Endothelial cell (in vitro differentiated cells): ENCODE data around the gene TTLL7. TPM values are rescaled to one million over a fixed set of nuclear protein-coding genes. Genes with fewer than 3 reads are reported as not detected.
"Not testable (repeated sequence)": the region's sequence is repeated elsewhere in the genome, so short reads cannot be mapped to it uniquely, and the experiment has no call there.

Experiments used
- DNase-seq: peaks from one replicate; pipeline ENCODE4 v3.0.0; 2021; ENCODE audit warnings: low spot score
- H3K27ac Mint-ChIP-seq: one replicate; pipeline ENCODE4 v1.8.0; 2021; ENCODE audit warnings: mixed read lengths, inconsistent platforms; ENCODE audit not compliant: unreplicated experiment
- H3K27me3 Mint-ChIP-seq: one replicate; pipeline ENCODE4 v1.8.0; 2021; ENCODE audit warnings: mild to moderate bottlenecking, moderate library complexity, mixed read lengths, inconsistent platforms; ENCODE audit not compliant: unreplicated experiment
- H3K36me3 Mint-ChIP-seq: one replicate; pipeline ENCODE4 v1.8.0; 2021; ENCODE audit warnings: mild to moderate bottlenecking, low read depth, mixed read lengths, inconsistent platforms; ENCODE audit not compliant: unreplicated experiment
- H3K4me1 Mint-ChIP-seq: one replicate; pipeline ENCODE4 v1.8.0; 2021; ENCODE audit warnings: mild to moderate bottlenecking, mixed read lengths, inconsistent platforms; ENCODE audit not compliant: unreplicated experiment
- H3K4me3 Mint-ChIP-seq: one replicate; pipeline ENCODE4 v1.8.0; 2021; ENCODE audit warnings: mild to moderate bottlenecking, mixed read lengths, inconsistent platforms; ENCODE audit not compliant: unreplicated experiment
- H3K9me3 Mint-ChIP-seq: one replicate; pipeline ENCODE4 v1.8.0; 2021; ENCODE audit warnings: mixed read lengths, inconsistent platforms; ENCODE audit not compliant: unreplicated experiment
- total RNA-seq: library from RNA; stranded (reverse); fragmentation: NEBNext Ultra II Directional; extraction: Animal tissue kit (Norgen Biotek cat#: 25700); gene quantifications from one replicate; pipeline ENCODE4 v1.2.1, GENCODE V29; 2021; ENCODE audit not compliant: unreplicated experiment
- TF ChIP-seq, protein P1 (sequence below): fragments of 200-600 bp; sonication (generic); IDR thresholded peaks from one replicate; pipeline ENCODE4 v1.5.0; 2021; ENCODE audit warnings: antibody characterized with exemption; ENCODE audit not compliant: unreplicated experiment

Gene TTLL7
- total RNA-seq, 1 donor from 2014 or later, result 2.7 TPM

DNA sequence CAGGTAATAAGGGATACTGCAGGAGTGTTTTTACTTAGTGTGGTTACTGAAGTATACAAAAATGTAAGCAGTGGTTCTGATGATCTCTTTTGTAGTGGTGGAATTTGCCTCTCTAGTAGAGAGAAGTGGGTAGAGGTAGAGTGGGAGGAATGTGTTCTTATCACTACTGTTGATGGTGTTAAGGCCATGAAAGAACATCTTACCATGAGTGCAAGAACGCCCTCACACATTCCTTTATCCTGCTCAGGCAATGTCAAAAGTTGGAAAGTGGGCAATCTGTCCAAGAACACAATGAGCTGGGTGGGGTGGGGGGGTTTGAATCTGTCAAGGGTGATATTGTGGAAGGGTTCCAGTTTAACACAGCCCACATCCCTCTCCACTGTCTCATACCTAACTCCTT, 78.6 kb downstream of the TTLL7 start:
- Mint-ChIP-seq H3K36me3 (no peaks in the 10 kb centered on the region), H3K9me3 (no peaks in the 10 kb centered on the region), H3K27me3 (no peaks in the 10 kb centered on the region), H3K4me1 (no peaks in the 10 kb centered on the region), H3K4me3 (no peak overlapping the region), H3K27ac (no peak overlapping the region)
- TF ChIP-seq, protein P1, sequence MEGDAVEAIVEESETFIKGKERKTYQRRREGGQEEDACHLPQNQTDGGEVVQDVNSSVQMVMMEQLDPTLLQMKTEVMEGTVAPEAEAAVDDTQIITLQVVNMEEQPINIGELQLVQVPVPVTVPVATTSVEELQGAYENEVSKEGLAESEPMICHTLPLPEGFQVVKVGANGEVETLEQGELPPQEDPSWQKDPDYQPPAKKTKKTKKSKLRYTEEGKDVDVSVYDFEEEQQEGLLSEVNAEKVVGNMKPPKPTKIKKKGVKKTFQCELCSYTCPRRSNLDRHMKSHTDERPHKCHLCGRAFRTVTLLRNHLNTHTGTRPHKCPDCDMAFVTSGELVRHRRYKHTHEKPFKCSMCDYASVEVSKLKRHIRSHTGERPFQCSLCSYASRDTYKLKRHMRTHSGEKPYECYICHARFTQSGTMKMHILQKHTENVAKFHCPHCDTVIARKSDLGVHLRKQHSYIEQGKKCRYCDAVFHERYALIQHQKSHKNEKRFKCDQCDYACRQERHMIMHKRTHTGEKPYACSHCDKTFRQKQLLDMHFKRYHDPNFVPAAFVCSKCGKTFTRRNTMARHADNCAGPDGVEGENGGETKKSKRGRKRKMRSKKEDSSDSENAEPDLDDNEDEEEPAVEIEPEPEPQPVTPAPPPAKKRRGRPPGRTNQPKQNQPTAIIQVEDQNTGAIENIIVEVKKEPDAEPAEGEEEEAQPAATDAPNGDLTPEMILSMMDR, result no peak
- DNase-seq, result no peak

DNA sequence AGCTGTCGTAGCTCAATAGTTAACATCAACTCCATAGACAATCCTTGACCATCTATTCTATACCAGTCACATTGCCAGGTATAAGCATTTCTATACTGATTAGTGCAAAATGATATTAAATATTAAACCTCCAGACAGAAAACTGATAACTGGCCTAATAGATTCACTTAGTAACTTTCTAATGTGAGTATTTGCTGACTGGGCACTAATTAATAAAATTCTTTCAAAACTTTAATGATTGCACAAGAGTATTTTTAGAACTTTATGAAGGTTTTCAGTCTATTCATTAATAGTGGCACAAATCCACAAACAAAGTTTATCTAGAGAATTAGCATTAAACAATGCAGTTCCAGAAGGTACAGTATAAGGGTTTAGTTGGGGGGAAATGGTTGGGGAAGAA, 79.1 kb downstream of the TTLL7 start:
- no peaks in the 10 kb centered on the region for H3K36me3 Mint-ChIP-seq
- H3K9me3 Mint-ChIP-seq, result no peaks in the 10 kb centered on the region
- H3K4me1 Mint-ChIP-seq, result no peaks in the 10 kb centered on the region
- TF ChIP-seq, protein P1, result no peak
- no peaks in the 10 kb centered on the region for H3K27me3 Mint-ChIP-seq
- no peak overlapping the region for H3K4me3 Mint-ChIP-seq
- DNase-seq, result no peak
- H3K27ac Mint-ChIP-seq, result no peak overlapping the region

DNA sequence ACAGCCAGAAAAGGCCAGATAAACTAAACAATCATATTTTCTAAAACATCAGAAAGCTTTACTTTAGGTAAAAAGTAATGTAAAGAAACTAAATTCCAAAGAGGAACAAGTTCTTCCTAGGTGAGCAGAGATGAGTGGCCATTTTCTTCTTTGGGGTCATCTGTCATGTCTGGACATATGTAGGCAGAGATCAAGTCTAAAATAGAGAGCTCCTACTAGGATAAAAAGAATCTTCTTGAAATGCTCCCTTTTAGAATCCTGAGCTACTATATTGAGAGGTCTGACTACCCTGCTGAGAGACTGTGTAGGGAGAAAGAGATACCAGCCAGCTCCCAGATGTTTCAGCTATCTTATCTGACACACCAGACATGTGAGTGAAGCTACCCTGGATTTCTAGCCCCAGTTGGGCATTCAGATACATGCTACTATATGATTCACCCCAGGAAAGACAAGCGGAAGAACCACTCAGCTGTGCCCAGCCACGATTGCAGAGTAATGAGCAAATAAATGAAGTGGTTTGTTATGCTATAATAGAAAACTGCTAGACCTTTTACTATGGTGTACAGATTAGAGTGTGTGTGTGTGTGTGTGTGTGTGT, 80.1 kb downstream of the TTLL7 start:
- Mint-ChIP-seq H3K36me3 (no peaks in the 10 kb centered on the region), H3K4me3 (no peak overlapping the region)

DNA sequence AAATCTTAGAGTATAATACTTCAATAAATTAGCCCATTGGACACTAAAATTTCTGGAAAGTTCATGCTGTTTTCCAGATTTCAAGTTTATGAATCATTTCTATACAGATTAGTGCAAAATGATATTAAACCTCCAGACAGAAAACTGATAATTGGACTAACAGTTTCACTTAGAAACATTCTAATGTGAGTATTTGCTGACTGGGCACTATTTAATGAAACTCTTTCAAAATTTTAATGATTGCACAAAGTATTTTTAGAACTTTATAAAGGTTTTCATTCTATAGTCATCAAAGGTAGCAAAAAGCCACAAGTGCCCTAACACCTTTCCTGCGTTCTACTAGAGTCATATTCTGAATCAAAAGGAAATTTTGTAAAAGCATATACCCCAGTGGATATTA, 81.0 kb downstream of the TTLL7 start:
- TF ChIP-seq, protein P1, result no peak

More for the DNA sequence above, 80.1 kb downstream of the TTLL7 start:
- TF ChIP-seq, protein P1, result no peak
- Mint-ChIP-seq H3K4me1 (no peaks in the 10 kb centered on the region), H3K9me3 (no peaks in the 10 kb centered on the region), H3K27me3 (no peaks in the 10 kb centered on the region), H3K27ac (no peak overlapping the region)
- DNase-seq, result no peak

DNA sequence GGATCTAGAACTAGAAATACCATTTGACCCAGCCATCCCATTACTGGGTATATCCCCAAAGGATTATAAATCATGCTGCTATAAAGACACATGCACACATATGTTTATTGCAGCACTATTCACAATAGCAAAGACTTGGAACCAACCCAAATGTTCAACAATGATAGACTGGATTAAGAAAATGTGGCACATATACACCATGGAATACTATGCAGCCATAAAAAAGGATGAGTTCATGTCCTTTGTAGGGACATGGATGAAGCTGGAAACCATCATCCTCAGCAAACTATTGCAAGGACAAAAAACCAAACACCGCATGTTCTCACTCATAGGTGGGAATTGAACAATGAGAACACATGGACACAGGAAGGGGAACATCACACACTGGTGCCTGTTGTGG, 82.8 kb downstream of the TTLL7 start:
- H3K27ac Mint-ChIP-seq, H3K27me3 Mint-ChIP-seq, H3K4me1 Mint-ChIP-seq: not testable (repeated sequence)

More for the DNA sequence above, 81.0 kb downstream of the TTLL7 start:
- H3K9me3 Mint-ChIP-seq, result no peaks in the 10 kb centered on the region
- H3K36me3 Mint-ChIP-seq, result no peaks in the 10 kb centered on the region
- no peak for DNase-seq
- no peak overlapping the region for H3K27ac Mint-ChIP-seq
- H3K4me3 Mint-ChIP-seq, result no peak overlapping the region
- H3K27me3 Mint-ChIP-seq, result no peaks in the 10 kb centered on the region
- no peaks in the 10 kb centered on the region for H3K4me1 Mint-ChIP-seq

More for the DNA sequence above, 82.8 kb downstream of the TTLL7 start:
- not testable (repeated sequence) for DNase-seq, H3K36me3 Mint-ChIP-seq, H3K9me3 Mint-ChIP-seq, H3K4me3 Mint-ChIP-seq
